CD8-positive, alpha-beta memory T cell (primary cell): ENCODE results near the gene CFAP52. TPM values are rescaled to one million over a fixed set of nuclear protein-coding genes. Genes with fewer than 3 reads are reported as not detected.

ENCODE experiments used
- CTCF ChIA-PET: fragments of 350-600 bp; sonication (Branson Sonifier 250); formaldehyde crosslinking; loops from one replicate; lab custom pipeline; 2021; ENCODE audit warnings: antibody characterized with exemption; lab: Charles Lee
- POLR2A ChIA-PET: fragments of 350-600 bp; sonication (Branson Sonifier 250); formaldehyde crosslinking; loops from one replicate; lab custom pipeline; 2021; ENCODE audit warnings: antibody characterized with exemption; lab: Charles Lee
- DNase-seq, 5 donors: peaks; one replicate each; pipeline versions ENCODE4 v3.0.0 to v3.0.0-alpha.2; 2020 to 2022; ENCODE audit warnings: mixed read lengths in 1 of 5
- H3K27ac ChIP-seq: one replicate; pipeline ENCODE4 v1.7.0; 2013; ENCODE audit warnings: low read depth, mild to moderate bottlenecking, low read length, moderate library complexity
- H3K27me3 ChIP-seq: 2 replicates; pipeline ENCODE4 v1.7.0; 2013; ENCODE audit warnings: low read length, mild to moderate bottlenecking; ENCODE audit not compliant: insufficient read depth, poor library complexity, severe bottlenecking
- H3K36me3 ChIP-seq: 2 replicates; pipeline ENCODE4 v1.7.0; 2013; ENCODE audit warnings: mild to moderate bottlenecking, low read length, moderate library complexity; ENCODE audit not compliant: insufficient read depth
- H3K4me1 ChIP-seq: 2 replicates; pipeline ENCODE4 v1.7.0; 2013; ENCODE audit warnings: mild to moderate bottlenecking, low read length, moderate library complexity; ENCODE audit not compliant: insufficient read depth
- H3K4me3 ChIP-seq: 2 replicates; pipeline ENCODE4 v1.7.0; 2013; ENCODE audit warnings: mild to moderate bottlenecking, low read length
- H3K9me3 ChIP-seq: 2 replicates; pipeline ENCODE4 v1.7.0; 2013; ENCODE audit warnings: mild to moderate bottlenecking, low read length
- H3K27ac Mint-ChIP-seq, 8 donors: one replicate each; pipeline ENCODE4 v1.8.0; 2020 to 2021; ENCODE audit warnings: mixed read lengths in 8 of 8, mild to moderate bottlenecking in 6 of 8, inconsistent platforms in 3 of 8, moderate library complexity in 3 of 8
- H3K27me3 Mint-ChIP-seq, 2 donors: one replicate each; pipeline ENCODE4 v1.8.0; 2020 to 2021; ENCODE audit warnings: mixed read lengths in 2 of 2, mild to moderate bottlenecking in 1 of 2, moderate library complexity in 1 of 2
- H3K36me3 Mint-ChIP-seq, 3 donors: one replicate each; pipeline ENCODE4 v1.8.0; 2020 to 2021; ENCODE audit warnings: mixed read lengths in 3 of 3, inconsistent platforms in 1 of 3, mild to moderate bottlenecking in 1 of 3
- H3K4me1 Mint-ChIP-seq, 3 donors: one replicate each; pipeline ENCODE4 v1.8.0; 2020 to 2021; ENCODE audit warnings: mixed read lengths in 3 of 3, inconsistent platforms in 1 of 3, mild to moderate bottlenecking in 1 of 3
- H3K4me3 Mint-ChIP-seq, 7 donors: one replicate each; pipeline ENCODE4 v1.8.0; 2020 to 2021; ENCODE audit warnings: mixed read lengths in 7 of 7, mild to moderate bottlenecking in 6 of 7, moderate library complexity in 4 of 7, inconsistent platforms in 2 of 7
- H3K9me3 Mint-ChIP-seq, 5 donors: one replicate each; pipeline ENCODE4 v1.8.0; 2020 to 2022; ENCODE audit warnings: mixed read lengths in 5 of 5, mild to moderate bottlenecking in 3 of 5, moderate library complexity in 2 of 5, inconsistent platforms in 1 of 5
- polyA plus RNA-seq: library from polyadenylated mRNA; unstranded; fragments of 300-500 nt; fragmentation: Illumina TruSeq; gene quantifications from one replicate; pipeline ENCODE4 v1.2.3, GENCODE V29; 2021
- total RNA-seq, 2 experiments: library from RNA; stranded (reverse); gene quantifications; one replicate each; pipeline ENCODE4 v1.2.3, GENCODE V29; 2021

CFAP52 gene
- total and polyA plus RNA-seq, 3 experiments from 2014 or later = not detected

GRCh38 chr17:9672266-9672665 is 95.8 kb downstream of the CFAP52 start:
- H3K4me1 Mint-ChIP-seq = peaks cover 7 to 14% (median 11%) of the 10 kb centered on the region in 3 donors
- POLR2A ChIA-PET = no interaction called here
- no peaks in the 10 kb centered on the region for H3K36me3 Mint-ChIP-seq
- Histone ChIP-seq H3K27me3 (no peaks in the 10 kb centered on the region), H3K36me3 (no peaks in the 10 kb centered on the region), H3K4me1 (no peaks in the 10 kb centered on the region), H3K27ac (no peak overlapping the region), H3K9me3 (no peaks in the 10 kb centered on the region), H3K4me3 (no peak overlapping the region)
- CTCF ChIA-PET = no interaction called here
- DNase-seq = no peak
- H3K4me3 Mint-ChIP-seq = no peak overlapping the region
- no peaks in the 10 kb centered on the region for H3K9me3 Mint-ChIP-seq
- peaks cover 13 to 38% of the 10 kb centered on the region in 2 donors for H3K27me3 Mint-ChIP-seq
- H3K27ac Mint-ChIP-seq = no peak overlapping the region

DNA sequence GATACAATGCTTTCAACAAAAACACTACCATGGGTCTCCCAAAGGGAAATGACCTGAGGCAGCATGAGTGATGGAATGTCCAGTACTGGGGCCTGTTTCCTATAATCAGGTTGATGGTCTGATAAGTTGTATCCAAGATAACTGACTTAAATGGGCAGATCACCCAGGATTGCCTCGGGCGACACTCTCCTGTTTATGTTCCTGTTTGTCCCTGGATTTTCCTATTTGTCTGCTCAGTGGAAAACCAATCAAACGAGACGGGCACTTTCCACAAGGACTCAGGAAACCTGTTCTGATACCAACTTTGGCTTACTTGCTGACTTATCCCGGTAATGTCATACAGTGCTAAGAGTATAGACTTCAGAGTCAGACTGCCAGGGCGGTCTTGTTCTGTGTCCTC is 96.2 kb downstream of the CFAP52 start:
- H3K4me1 Mint-ChIP-seq = peaks cover 4 to 9% (median 7%) of the 10 kb centered on the region in 3 donors
- H3K9me3 ChIP-seq = no peaks in the 10 kb centered on the region
- no peaks in the 10 kb centered on the region for H3K4me1 ChIP-seq
- H3K4me3 Mint-ChIP-seq = no peak overlapping the region
- no peaks in the 10 kb centered on the region for H3K9me3 Mint-ChIP-seq
- H3K27ac ChIP-seq = no peak overlapping the region
- H3K27me3 ChIP-seq = no peaks in the 10 kb centered on the region
- H3K36me3 ChIP-seq = no peaks in the 10 kb centered on the region
- CTCF ChIA-PET = no interaction called here
- H3K4me3 ChIP-seq = no peak overlapping the region
- H3K27me3 Mint-ChIP-seq = peaks cover 11 to 35% of the 10 kb centered on the region in 2 donors
- POLR2A ChIA-PET = no interaction called here
- H3K27ac Mint-ChIP-seq = no peak overlapping the region
- no peaks in the 10 kb centered on the region for H3K36me3 Mint-ChIP-seq
- DNase-seq = no peak

DNA sequence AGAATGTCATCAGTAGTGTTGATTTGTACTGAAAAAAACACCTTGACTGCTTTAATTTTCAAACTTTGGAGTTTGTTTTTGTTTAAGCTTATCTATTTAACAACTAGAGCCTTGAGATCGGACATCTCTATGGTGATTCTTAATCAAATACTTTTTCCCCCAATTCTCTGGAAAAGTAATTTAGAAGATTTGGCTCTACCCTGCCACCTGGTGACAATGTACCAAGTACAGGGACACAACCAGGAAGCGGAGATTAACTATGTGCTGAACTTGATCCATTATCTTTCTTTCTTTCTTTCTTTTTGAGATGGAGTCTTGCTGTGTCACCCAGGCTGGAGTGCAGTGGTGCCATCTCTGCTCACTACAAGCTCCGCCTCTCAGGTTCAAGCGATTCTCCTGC is 99.6 kb downstream of the CFAP52 start:
- ChIA-PET CTCF (no interaction called here), POLR2A (interaction anchor here (0.6 kb wide), 1 partner anchor 9 kb away, joined by 5 read pairs; no protein-coding TSS in a partner anchor)
- Histone ChIP-seq H3K27ac (no peak overlapping the region), H3K4me3 (no peak overlapping the region), H3K27me3 (no peaks in the 10 kb centered on the region), H3K9me3 (no peaks in the 10 kb centered on the region), H3K4me1 (no peaks in the 10 kb centered on the region), H3K36me3 (no peaks in the 10 kb centered on the region)
- Mint-ChIP-seq H3K4me1 (no peaks in the 10 kb centered on the region), H3K36me3 (peaks cover 0 to 8% (median 0%) of the 10 kb centered on the region in 3 donors), H3K9me3 (peaks cover 7 to 15% (median 11%) of the 10 kb centered on the region in 5 donors), H3K27ac (no peak overlapping the region), H3K27me3 (peaks cover 6 to 9% of the 10 kb centered on the region in 2 donors), H3K4me3 (no peak overlapping the region)
- DNase-seq = no peak

DNA sequence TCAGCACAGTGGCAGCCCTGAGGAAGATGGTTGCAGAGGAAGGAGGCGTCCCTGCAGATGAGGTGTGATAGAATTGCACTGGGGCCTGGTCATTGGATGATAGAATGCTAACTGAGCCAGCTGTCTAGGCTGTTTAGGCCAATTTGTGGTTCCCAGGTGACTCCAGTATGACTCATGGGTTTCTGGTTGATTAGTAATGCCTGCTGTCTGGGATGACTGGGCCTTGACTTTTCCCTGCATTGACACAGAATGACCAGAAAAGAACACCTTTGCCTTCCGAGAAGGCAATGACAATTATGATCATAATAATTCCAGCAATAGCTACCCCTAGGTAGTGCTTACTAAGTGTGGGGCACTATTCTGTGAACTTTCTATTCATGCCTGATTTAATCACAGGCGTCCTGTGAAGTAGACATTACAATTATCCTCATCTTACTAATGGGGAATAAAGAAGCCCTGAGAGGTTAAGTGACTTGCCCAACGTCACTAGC is 100.4 kb downstream of the CFAP52 start:
- Mint-ChIP-seq H3K4me1 (no peaks in the 10 kb centered on the region), H3K9me3 (peaks cover 7 to 15% (median 11%) of the 10 kb centered on the region in 5 donors), H3K27ac (no peak overlapping the region), H3K4me3 (no peak overlapping the region), H3K36me3 (peaks cover 0 to 8% (median 0%) of the 10 kb centered on the region in 3 donors), H3K27me3 (peaks cover 4 to 6% of the 10 kb centered on the region in 2 donors)
- Histone ChIP-seq H3K27me3 (no peaks in the 10 kb centered on the region), H3K27ac (no peak overlapping the region), H3K4me1 (no peaks in the 10 kb centered on the region), H3K4me3 (no peak overlapping the region), H3K9me3 (no peaks in the 10 kb centered on the region), H3K36me3 (no peaks in the 10 kb centered on the region)
- no peak for DNase-seq
- ChIA-PET CTCF (no interaction called here), POLR2A (no interaction called here)

GRCh38 chr17:9677411-9677810 is 101.0 kb downstream of the CFAP52 start:
- Histone ChIP-seq H3K36me3 (no peaks in the 10 kb centered on the region), H3K9me3 (no peaks in the 10 kb centered on the region), H3K27me3 (no peaks in the 10 kb centered on the region), H3K4me1 (no peaks in the 10 kb centered on the region), H3K4me3 (no peak overlapping the region), H3K27ac (no peak overlapping the region)
- Mint-ChIP-seq H3K36me3 (peaks cover 0 to 8% (median 0%) of the 10 kb centered on the region in 3 donors), H3K4me3 (no peak overlapping the region), H3K27me3 (peaks cover 4 to 6% of the 10 kb centered on the region in 2 donors), H3K4me1 (no peaks in the 10 kb centered on the region), H3K27ac (no peak overlapping the region), H3K9me3 (peaks cover 7 to 15% (median 11%) of the 10 kb centered on the region in 5 donors)
- ChIA-PET CTCF (no interaction called here), POLR2A (no interaction called here)
- no peak for DNase-seq

- CTCF ChIA-PET = no interaction called here
- no peaks in the 10 kb centered on the region for H3K27me3 ChIP-seq
- POLR2A ChIA-PET = no interaction called here
- no peaks in the 10 kb centered on the region for H3K36me3 ChIP-seq
- Mint-ChIP-seq H3K4me1 (no peaks in the 10 kb centered on the region), H3K36me3 (peaks cover 0 to 8% (median 0%) of the 10 kb centered on the region in 3 donors), H3K4me3 (no peak overlapping the region), H3K27ac (no peak overlapping the region), H3K9me3 (peaks cover 7 to 15% (median 11%) of the 10 kb centered on the region in 5 donors), H3K27me3 (peaks cover 4 to 6% of the 10 kb centered on the region in 2 donors)
- H3K9me3 ChIP-seq = no peaks in the 10 kb centered on the region
- H3K4me3 ChIP-seq = no peak overlapping the region
- DNase-seq = no peak
- no peak overlapping the region for H3K27ac ChIP-seq
- no peaks in the 10 kb centered on the region for H3K4me1 ChIP-seq
These were observed 101.5 kb downstream of the CFAP52 start for GRCh38 chr17:9677896-9678295.

- H3K9me3 ChIP-seq = no peaks in the 10 kb centered on the region
- no peak for DNase-seq
- H3K36me3 ChIP-seq = no peaks in the 10 kb centered on the region
- H3K4me3 ChIP-seq = no peak overlapping the region
- Mint-ChIP-seq H3K4me1 (no peaks in the 10 kb centered on the region), H3K27me3 (peaks cover 0 to 3% of the 10 kb centered on the region in 2 donors), H3K27ac (no peak overlapping the region), H3K36me3 (peaks cover 0 to 2% (median 0%) of the 10 kb centered on the region in 3 donors), H3K4me3 (no peak overlapping the region), H3K9me3 (peaks cover 2 to 7% (median 6%) of the 10 kb centered on the region in 5 donors)
- H3K27ac ChIP-seq = no peak overlapping the region
- H3K27me3 ChIP-seq = no peaks in the 10 kb centered on the region
- ChIA-PET CTCF (no interaction called here), POLR2A (interaction anchor here (0.7 kb wide), 1 partner anchor 9 kb away, joined by 5 read pairs; no protein-coding TSS in a partner anchor)
- H3K4me1 ChIP-seq = no peaks in the 10 kb centered on the region
These were observed 108.6 kb downstream of the CFAP52 start for GRCh38 chr17:9684955-9685621.
